IMR-90 (cell line): Measurements from ENCODE around the gene SUPT3H. TPM values are rescaled to one million over a fixed set of nuclear protein-coding genes. Genes with fewer than 3 reads are reported as not detected.

Source experiments
- ATAC-seq: fragments of 200-7000 bp; cut with Tn5 transposase; 2 replicates; pipeline ENCODE4 v1.9.1; 2020; ENCODE audit warnings: low read depth, mild to moderate bottlenecking, moderate library complexity
- BruUV-seq: library from RNA; stranded (reverse); fragments of 400-500 nt; replicated peaks from 2 replicates; lab custom pipeline; 2021; lab: Mats Ljungman, UMichigan
- CTCF ChIA-PET: fragments of 300-600 bp; formaldehyde crosslinking; extraction: SDS; loops from one replicate; lab custom pipeline; 2021; ENCODE audit warnings: antibody characterized with exemption; lab: Yijun Ruan, JAX
- POLR2A ChIA-PET: fragments of 300-600 bp; sonication (Branson Sonifier 250); formaldehyde crosslinking; loops from one replicate; lab custom pipeline; 2022; ENCODE audit warnings: antibody characterized with exemption; ENCODE audit not compliant: unreplicated experiment; lab: Charles Lee
- DNase-seq: peaks from one replicate; pipeline ENCODE4 v3.0.0; 2013
- H2AFZ ChIP-seq: replicated peaks from 2 replicates; pipeline ENCODE3; 2013; ENCODE audit warnings: low read length, mild to moderate bottlenecking; ENCODE audit not compliant: poor library complexity
- H2AK5ac ChIP-seq: 2 replicates; pipeline ENCODE4 v1.6.1; 2013; ENCODE audit warnings: low read depth, low read length, inconsistent platforms
- H2AK9ac ChIP-seq: replicated peaks from 2 replicates; pipeline ENCODE3; 2013; ENCODE audit warnings: mild to moderate bottlenecking, low read depth, low read length, moderate library complexity; ENCODE audit not compliant: poor library complexity
- H2BK120ac ChIP-seq: 2 replicates; pipeline ENCODE4 v1.6.1; 2013; ENCODE audit warnings: low read depth, low read length, inconsistent platforms
- H2BK15ac ChIP-seq: 3 replicates; pipeline ENCODE4 v1.6.1; 2013; ENCODE audit warnings: low read depth, low read length, inconsistent platforms
- H2BK20ac ChIP-seq: 2 replicates; pipeline ENCODE4 v1.6.1; 2013; ENCODE audit warnings: low read depth, mild to moderate bottlenecking, inconsistent platforms, low read length, moderate library complexity
- H2BK5ac ChIP-seq: 2 replicates; pipeline ENCODE4 v1.6.1; 2013; ENCODE audit warnings: mild to moderate bottlenecking, low read depth, low read length, inconsistent platforms; ENCODE audit not compliant: poor library complexity, severe bottlenecking
- H3K14ac ChIP-seq: replicated peaks from 2 replicates; pipeline ENCODE4 v1.6.1; 2013; ENCODE audit warnings: low read depth, low read length, inconsistent platforms
- H3K18ac ChIP-seq: 2 replicates; pipeline ENCODE4 v1.6.1; 2013; ENCODE audit warnings: low read depth, low read length, control low read depth
- H3K23ac ChIP-seq: 2 replicates; pipeline ENCODE4 v1.6.1; 2013; ENCODE audit warnings: low read depth, low read length, inconsistent platforms
- H3K27ac ChIP-seq: 2 replicates; pipeline ENCODE4 v1.5.1; 2013; ENCODE audit warnings: mild to moderate bottlenecking, control low read depth, low read length; ENCODE audit not compliant: insufficient read depth
- H3K27me3 ChIP-seq: 2 replicates; pipeline ENCODE4 v1.6.1; 2013; ENCODE audit warnings: low read length; ENCODE audit not compliant: control insufficient read depth, insufficient read depth
- H3K36me3 ChIP-seq: 2 replicates; pipeline ENCODE4 v1.6.1; 2013; ENCODE audit warnings: low read length, mixed read lengths; ENCODE audit not compliant: control insufficient read depth, insufficient read depth
- H3K4ac ChIP-seq: 2 replicates; pipeline ENCODE4 v1.6.1; 2013; ENCODE audit warnings: low read depth, low read length, inconsistent platforms
- H3K4me1 ChIP-seq: 2 replicates; pipeline ENCODE4 v1.6.1; 2013; ENCODE audit warnings: low read length, mixed read lengths; ENCODE audit not compliant: control insufficient read depth, insufficient read depth
- H3K4me2 ChIP-seq: 2 replicates; pipeline ENCODE4 v1.6.1; 2013; ENCODE audit warnings: low read depth, mild to moderate bottlenecking, control low read depth, low read length, moderate library complexity
- H3K4me3 ChIP-seq: 2 replicates; pipeline ENCODE4 v1.5.1; 2013; ENCODE audit warnings: low read depth, mild to moderate bottlenecking, control low read depth, low read length, moderate library complexity; ENCODE audit not compliant: insufficient read depth
- H3K56ac ChIP-seq: 2 replicates; pipeline ENCODE4 v1.6.1; 2013; ENCODE audit warnings: low read length, inconsistent platforms; ENCODE audit not compliant: insufficient read depth; ENCODE audit errors: extremely low read depth
- H3K79me1 ChIP-seq, 2 experiments: 2 replicates each; pipeline ENCODE4 v1.6.1; 2013; ENCODE audit warnings: low read length in 2 of 2, inconsistent platforms in 1 of 2, low read depth in 1 of 2
- H3K9ac ChIP-seq: 2 replicates; pipeline ENCODE4 v1.6.1; 2013; ENCODE audit warnings: low read depth, low read length, control low read depth
- H3K9me1 ChIP-seq: 2 replicates; pipeline ENCODE4 v1.6.1; 2013; ENCODE audit warnings: low read length, inconsistent platforms; ENCODE audit not compliant: insufficient read depth
- H3K9me3 ChIP-seq: 2 replicates; pipeline ENCODE4 v1.6.1; 2013; ENCODE audit warnings: low read length; ENCODE audit not compliant: control insufficient read depth, insufficient read depth
- H4K20me1 ChIP-seq: 2 replicates; pipeline ENCODE4 v1.6.1; 2013; ENCODE audit warnings: low read length, inconsistent platforms; ENCODE audit not compliant: insufficient read depth
- H4K5ac ChIP-seq: 2 replicates; pipeline ENCODE4 v1.6.1; 2013; ENCODE audit warnings: mild to moderate bottlenecking, low read depth, low read length, control low read depth
- H4K8ac ChIP-seq, 2 experiments: 2 replicates each; pipeline ENCODE4 v1.6.1; 2013; ENCODE audit warnings: low read depth in 2 of 2, low read length in 2 of 2, control low read depth in 1 of 2, inconsistent platforms in 1 of 2
- H4K91ac ChIP-seq: 2 replicates; pipeline ENCODE4 v1.6.1; 2013; ENCODE audit warnings: low read depth, low read length, inconsistent platforms; ENCODE audit not compliant: insufficient read depth
- BHLHE40 ChIP-seq: fragments of 150-350 bp; IDR thresholded peaks from 2 replicates; pipeline ENCODE4 v1.6.1; 2016; ENCODE audit warnings: mild to moderate bottlenecking, low read depth, low read length
- CTCF ChIP-seq: conservative IDR thresholded peaks from 2 replicates; pipeline ENCODE4 v1.5.1; 2012; ENCODE audit warnings: mild to moderate bottlenecking, low read depth, low read length, improper control_type of control experiment
- RAD21 ChIP-seq: IDR thresholded peaks from 2 replicates; pipeline ENCODE4 v1.6.1; 2012; ENCODE audit warnings: low read length, improper control_type of control experiment
- WGBS, 2 experiments: methylation state at CpG; one replicate each; pipeline versions ENCODE4 v1.1.5 to v1.1.7; 2013; ENCODE audit warnings: missing lambda C conversion rate in 2 of 2; ENCODE audit not compliant: insufficient read length in 1 of 2; ENCODE audit errors: extremely low coverage in 2 of 2; 5-methylcytosine and 5-hydroxymethylcytosine counted together
- dilution Hi-C: fragments of 300-500 bp; cut with HindIII; formaldehyde crosslinking; loops from one replicate; pipeline ENCODE4 v1.14.3; 2018; ENCODE audit warnings: low sequenced_read_pairs; ENCODE audit not compliant: unreplicated experiment
- in situ Hi-C: fragments of 300-500 bp; cut with MboI; formaldehyde crosslinking; loops from 3 replicates; pipeline ENCODE4 v1.14.3; 2019; ENCODE audit warnings: low sequenced_read_pairs, inconsistent platforms, mixed read lengths
- intact Hi-C: fragments of 100-400 bp; cut with micrococcal nuclease; formaldehyde crosslinking; loops from 2 replicates; pipeline ENCODE4 v1.10.0; 2022
- polyA plus RNA-seq, 3 experiments: library from polyadenylated mRNA; depleted of rRNA; stranded (reverse); fragments of >200 nt; gene quantifications; 2 replicates each; pipeline ENCODE4 v1.2.3, GENCODE V29; 2012; ENCODE audit warnings: low replicate concordance in 1 of 3
- total RNA-seq: library from RNA; depleted of rRNA; stranded (reverse); fragments of >200 nt; gene quantifications from 2 replicates; pipeline ENCODE4 v1.2.3, GENCODE V29; 2012

The SUPT3H gene
- total and polyA plus RNA-seq, 2 of the 4 experiments (the other 2 are of a cell fraction): 4.5 to 5.0 TPM

- intact Hi-C loops: no loop called here
- Histone ChIP-seq H4K5ac (no peak overlapping the region), H3K4me3 (no peak overlapping the region), H3K14ac (no peak overlapping the region), H2BK5ac (no peak overlapping the region), H3K4me2 (no peak overlapping the region), H3K9me1 (no peaks in the 10 kb centered on the region), H3K36me3 (no peaks in the 10 kb centered on the region), H3K27me3 (no peaks in the 10 kb centered on the region), H3K4me1 (no peaks in the 10 kb centered on the region), H3K18ac (no peak overlapping the region), H4K91ac (no peak overlapping the region), H3K9ac (no peak overlapping the region), H2BK120ac (no peak overlapping the region), H4K8ac (no peak overlapping the region), H2AFZ (no peak overlapping the region), H3K4ac (no peak overlapping the region), H3K56ac (no peak overlapping the region), H2AK9ac (no peak overlapping the region), H4K20me1 (no peaks in the 10 kb centered on the region), H3K9me3 (no peaks in the 10 kb centered on the region), H3K79me1 (no peaks in the 10 kb centered on the region), H2BK20ac (no peak overlapping the region), H3K27ac (no peak overlapping the region), H2AK5ac (no peak overlapping the region), H2BK15ac (no peak overlapping the region), H3K23ac (no peak overlapping the region)
- no CpG with 5 or more reads among the region's 3 CpGs for WGBS, 2 experiments
- TF ChIP-seq CTCF (no peak), BHLHE40 (no peak), RAD21 (no peak)
- ChIA-PET CTCF (no interaction called here), POLR2A (no interaction called here)
- ATAC-seq (no peak), DNase-seq (no peak)
- dilution Hi-C loops: no loop called here
- no TSS peak for BruUV-seq
- in situ Hi-C loops: no loop called here
Measured at GRCh38 chr6:45036103-45036502, 341.6 kb downstream of the SUPT3H start.
